DMS114 treated with DMSO at 0.1 percent for 48 hours (cell line): ENCODE measurements around the gene IER5L.
"Not testable (repeated sequence)": the region's sequence is repeated elsewhere in the genome, so short reads cannot be mapped to it uniquely, and the experiment has no call there.

ENCODE experiments used
- DNase-seq: peaks from one replicate; lab custom pipeline; 2025; ENCODE audit not compliant: unreplicated experiment; lab: John Stamatoyannopoulos, UW

The IER5L gene

GRCh38 chr9:129140397-129141065, 37.5 kb downstream of the IER5L start:
- DNase-seq = no peak

GRCh38 chr9:129139993-129140396, 38.1 kb downstream of the IER5L start:
- no peak for DNase-seq

- peak; percentile 33 for DNase-seq
Observed at GRCh38 chr9:129139233-129139992, 38.6 kb downstream of the IER5L start.

GRCh38 chr9:129138476-129139232, 39.4 kb downstream of the IER5L start:
- DNase-seq = no peak

GRCh38 chr9:129138144-129138462, 40.0 kb downstream of the IER5L start:
- DNase-seq = no peak

GRCh38 chr9:129137292-129138143, 40.5 kb downstream of the IER5L start:
- DNase-seq = no peak

GRCh38 chr9:129136446-129137035, 41.5 kb downstream of the IER5L start:
- no peak for DNase-seq

- no peak for DNase-seq
Observed at GRCh38 chr9:129135476-129135875, 42.6 kb downstream of the IER5L start.

- no peak for DNase-seq
Observed at GRCh38 chr9:129133082-129133481, 45.0 kb downstream of the IER5L start.

- DNase-seq = peak; percentile 29
Observed at GRCh38 chr9:129131300-129132145, 46.5 kb downstream of the IER5L start.

GRCh38 chr9:129130791-129131190, 47.3 kb downstream of the IER5L start:
- no peak for DNase-seq

- not testable (repeated sequence) for DNase-seq
Observed at GRCh38 chr9:129130271-129130670, 47.8 kb downstream of the IER5L start.

- no peak for DNase-seq
Observed at GRCh38 chr9:129128689-129129088, 49.4 kb downstream of the IER5L start.

- no peak for DNase-seq
Observed at GRCh38 chr9:129126749-129127618, 51.1 kb downstream of the IER5L start.
